Measurements from ENCODE around the gene SERINC4.

- TF ChIP-seq POLR2A (IDR thresholded peaks at IDR 0.05; ENCODE audit: extremely low read depth, insufficient read length) (no peak), CTCF (IDR thresholded peaks at IDR 0.05; ENCODE audit: low read depth, low read length) (no peak), MYC (IDR thresholded peaks at IDR 0.05; ENCODE audit: low read depth, low read length) (no peak)
Measured at GRCh38 chr15:43845421-43845820, 45.4 kb upstream of the SERINC4 start.
